Stimulated activated CD8-positive, alpha-beta memory T cell treated with anti-CD3 and anti-CD28 coated beads, Interleukin-7, amount 100 ng/mL, for 4 hours (primary cell): ENCODE data around the gene SCYGR4.
"Not testable (repeated sequence)": the region's sequence is repeated elsewhere in the genome, so short reads cannot be mapped to it uniquely, and the experiment has no call there.

Source experiments
- DNase-seq, 2 donors: peaks; one replicate each; pipeline ENCODE4 v3.0.0-alpha.2; 2020; ENCODE audit warnings: low read depth in 2 of 2

Gene SCYGR4

DNA sequence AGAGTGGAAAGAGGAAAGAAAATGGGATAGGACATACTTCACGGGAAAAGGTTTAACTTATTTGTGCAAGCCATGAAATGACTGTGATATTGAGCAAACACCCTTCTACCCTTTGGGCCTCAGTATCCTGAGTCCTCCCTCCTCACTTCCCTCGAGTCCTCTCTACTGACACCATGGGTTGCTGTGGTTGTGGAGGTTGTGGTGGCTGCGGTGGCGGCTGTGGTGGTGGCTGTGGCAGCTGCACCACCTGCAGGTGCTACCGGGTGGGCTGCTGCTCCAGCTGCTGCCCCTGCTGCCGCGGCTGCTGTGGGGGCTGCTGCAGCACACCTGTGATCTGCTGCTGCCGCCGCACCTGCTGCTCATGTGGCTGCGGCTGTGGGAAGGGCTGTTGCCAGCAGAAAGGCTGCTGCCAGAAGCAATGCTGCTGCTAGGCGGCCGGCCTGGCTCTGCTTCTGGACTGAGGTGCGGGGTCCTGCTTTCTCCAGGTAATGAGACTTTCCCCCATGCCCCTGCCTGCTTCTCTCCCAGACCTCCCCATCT is 49.4 kb downstream of the SCYGR4 start, which contains the start of gene SCYGR5:
SCYGR5 (plus strand) TSS at position 174 of the 540 bp plus-strand sequence; CDS start at position 174, 0 bp downstream.
- not testable (repeated sequence) for DNase-seq
